ENCODE results near the gene BCL2.

Gene BCL2

DNA sequence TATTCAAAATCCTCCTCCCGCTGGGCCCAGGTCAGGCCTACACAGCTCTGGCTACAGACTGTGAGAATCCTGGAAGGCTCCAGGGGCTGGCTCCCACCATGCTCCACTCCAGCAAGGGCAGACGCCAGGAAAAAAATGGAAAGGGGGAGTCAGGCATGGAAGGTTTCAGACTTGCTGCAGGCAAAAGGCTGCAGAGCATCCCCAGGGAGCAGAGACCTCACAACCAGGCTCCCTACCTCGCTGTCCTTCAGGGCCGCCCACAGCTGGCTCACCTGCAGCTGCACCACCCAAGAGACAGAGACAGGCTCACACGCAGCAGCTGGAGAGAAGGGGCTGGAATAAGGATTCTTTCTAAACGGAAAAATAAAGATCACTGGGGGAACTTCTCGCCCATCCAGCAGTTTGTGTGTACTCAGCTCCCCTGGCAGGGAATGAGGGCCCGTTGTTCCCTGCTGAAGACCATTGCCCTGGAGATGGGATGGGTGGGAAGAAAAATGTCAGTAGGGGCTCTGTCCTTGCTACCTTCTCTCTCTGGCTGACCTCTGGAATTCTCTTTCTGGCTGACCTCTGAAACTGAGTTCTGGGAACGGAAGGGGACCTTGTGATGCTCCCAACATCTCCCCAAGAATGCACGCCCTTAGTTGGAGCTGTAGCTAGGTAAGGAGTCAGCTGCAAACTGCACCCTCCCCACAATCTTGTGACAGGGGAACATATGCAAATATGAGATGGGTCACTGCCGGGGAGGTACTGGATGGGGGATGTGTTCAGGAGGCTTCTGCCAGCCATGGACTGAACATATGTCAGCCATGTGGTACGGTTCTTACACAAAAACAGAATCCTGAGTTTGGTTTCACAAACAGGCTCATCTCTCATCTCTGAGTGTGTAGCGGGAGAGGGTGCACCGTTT lies 34.5 kb downstream of the BCL2 start:
- no peak for DNase-seq

DNA sequence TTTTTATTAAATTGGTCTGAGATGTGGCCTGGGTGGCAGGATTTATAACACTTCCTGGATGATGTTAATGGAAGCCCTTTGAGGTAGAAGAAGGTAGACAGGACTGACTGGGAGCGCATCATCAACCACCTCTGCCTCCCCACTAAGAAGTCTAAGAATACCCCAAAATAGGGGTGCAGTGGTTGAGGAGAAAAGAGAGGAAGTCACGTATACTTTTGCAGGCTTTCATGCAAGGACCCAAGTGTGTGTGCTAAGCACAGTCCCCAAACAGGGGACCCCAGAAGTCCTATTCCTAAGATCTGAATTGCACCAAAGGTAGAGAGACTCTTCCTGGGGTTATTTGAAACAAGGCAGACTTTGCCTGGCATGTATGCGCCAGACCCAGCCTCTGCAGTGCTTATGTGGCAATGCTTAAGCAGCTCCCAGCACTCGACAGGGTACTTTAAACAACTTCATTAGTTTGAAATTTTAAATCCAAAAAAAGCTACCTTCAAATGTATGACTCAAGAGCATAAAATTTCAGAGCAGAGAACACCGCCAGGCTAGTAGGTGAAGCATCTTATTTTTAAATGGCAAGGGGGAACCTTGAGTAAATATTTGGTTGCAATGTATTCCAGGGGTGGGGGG lies 35.3 kb downstream of the BCL2 start:
- no peak for DNase-seq

DNA sequence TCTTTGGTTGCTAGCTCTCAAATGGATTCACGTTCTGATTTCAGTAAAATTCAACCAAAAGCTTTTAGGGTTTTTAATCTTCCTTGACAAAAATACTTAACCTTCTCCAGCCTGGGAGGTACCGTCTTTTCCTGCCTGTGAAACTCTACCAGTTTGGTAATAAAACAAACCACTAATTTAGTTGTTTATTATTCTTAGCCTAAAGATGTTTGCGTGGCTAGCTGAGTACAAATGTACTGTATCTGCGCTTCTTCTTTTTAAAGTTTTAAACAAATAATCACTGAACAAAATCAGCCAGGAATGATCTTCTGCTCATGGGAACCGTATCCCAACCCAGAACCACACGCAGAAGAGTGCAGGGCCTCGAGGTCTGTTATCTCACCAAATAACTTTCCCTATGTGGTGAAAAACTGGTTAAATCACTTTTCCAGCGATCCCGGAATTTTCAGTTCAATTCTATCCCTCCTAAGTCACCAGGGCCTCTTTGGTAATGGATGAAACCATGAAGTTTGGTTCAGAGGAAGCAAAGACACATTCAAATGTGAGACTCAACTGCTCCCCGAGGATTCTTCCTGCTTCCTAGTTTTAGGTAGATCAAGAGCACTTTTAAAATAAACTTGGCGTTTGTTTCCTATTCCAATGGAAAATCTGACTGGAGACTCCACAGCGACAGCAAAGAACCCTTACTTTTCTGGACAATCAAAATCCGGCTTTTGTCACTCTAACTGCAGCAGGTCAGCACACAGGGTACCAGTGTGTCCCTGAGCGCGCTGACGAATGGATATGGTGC lies 36.1 kb downstream of the BCL2 start:
- DNase-seq: no peak

GRCh38 chr18:63282793-63283192 lies 36.8 kb downstream of the BCL2 start:
- DNase-seq: no peak

GRCh38 chr18:63273222-63273927 lies 46.2 kb downstream of the BCL2 start:
- no peak for DNase-seq

DNA sequence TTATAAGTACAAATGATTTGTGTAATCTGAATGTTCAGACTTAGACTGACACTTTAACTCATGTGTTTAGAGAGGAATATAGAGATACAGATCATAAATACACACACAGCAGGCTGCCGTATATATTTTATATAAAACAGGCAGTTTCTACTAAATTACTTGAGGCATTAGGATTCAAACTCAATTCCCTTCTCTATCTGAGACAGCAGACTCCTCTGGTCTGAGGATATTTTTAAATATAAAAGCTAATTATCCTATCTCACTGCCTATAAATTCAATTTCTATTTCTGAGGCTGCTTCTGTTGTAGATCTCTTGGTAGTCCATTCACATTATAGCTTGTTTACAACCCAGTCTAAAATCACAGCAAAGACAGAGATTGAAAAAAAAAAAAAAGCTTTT lies 46.9 kb downstream of the BCL2 start:
- DNase-seq: no peak

DNA sequence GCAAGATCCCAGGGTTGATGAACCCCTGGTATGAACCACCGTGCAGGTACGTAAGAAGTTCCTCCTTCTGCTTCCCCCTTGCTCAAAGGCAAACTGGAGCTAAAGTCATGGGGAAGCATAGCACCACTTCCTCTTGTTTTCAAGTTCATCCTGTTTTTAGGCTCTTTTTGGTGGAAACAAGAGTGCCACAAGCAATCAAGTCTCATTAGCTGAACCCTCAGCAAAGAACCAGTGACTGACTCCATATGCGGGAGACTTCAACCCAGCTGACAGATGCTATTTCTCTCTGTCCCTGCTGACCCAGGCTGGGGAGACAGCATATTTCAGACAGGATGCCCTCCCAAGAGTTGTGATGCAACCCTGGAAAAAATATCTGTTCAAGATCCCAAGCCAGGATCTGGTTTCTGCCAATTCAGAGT lies 47.7 kb downstream of the BCL2 start:
- no peak for DNase-seq

- DNase-seq: no peak
Observed at GRCh38 chr18:63271148-63271547, 48.4 kb downstream of the BCL2 start.

GRCh38 chr18:63267975-63268721 lies 51.4 kb downstream of the BCL2 start:
- peak; percentile 40 for DNase-seq

DNA sequence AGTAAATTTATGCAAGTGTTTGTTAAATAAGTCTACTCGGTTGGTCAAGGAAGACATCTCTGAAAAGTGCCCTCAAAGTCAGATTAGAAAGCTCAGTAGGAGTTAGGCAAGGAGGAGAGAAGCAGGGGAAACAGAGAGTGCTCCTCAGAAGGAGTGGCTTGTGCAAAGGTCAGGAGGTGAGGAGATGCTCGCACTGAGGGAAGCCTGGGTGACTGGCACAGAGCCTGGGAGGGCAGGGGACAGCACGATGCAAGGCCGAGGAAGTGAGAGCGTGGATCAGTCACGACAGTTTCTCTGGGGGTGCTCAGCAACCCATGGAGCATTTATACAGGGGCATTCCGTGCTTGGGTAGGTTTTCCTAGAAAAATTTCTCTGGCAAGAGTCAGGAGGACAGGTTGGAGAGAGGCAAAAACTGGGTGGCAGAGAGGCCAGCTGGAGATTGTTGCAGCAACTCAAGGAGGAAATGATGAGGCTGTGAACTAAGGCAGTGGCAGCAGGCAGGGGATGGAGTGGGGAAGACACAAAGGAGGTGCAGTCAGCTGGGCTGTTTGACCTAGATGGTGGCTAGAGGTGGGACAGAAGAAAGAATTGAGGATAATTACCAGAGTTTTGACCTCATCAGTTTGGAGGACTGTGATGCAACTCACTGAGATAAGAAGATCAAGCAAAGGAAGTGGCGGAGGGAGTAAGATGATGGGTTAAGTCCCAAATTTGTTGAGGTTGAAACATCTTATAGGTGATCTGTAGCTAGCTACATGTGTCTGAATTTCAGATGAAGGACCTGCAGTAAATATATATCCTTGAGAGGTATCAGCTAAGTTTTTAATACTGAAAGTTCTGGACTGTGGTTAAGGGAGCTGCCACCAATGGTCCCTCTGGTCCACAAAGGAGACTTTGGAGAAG lies 52.4 kb downstream of the BCL2 start:
- DNase-seq: no peak

DNA sequence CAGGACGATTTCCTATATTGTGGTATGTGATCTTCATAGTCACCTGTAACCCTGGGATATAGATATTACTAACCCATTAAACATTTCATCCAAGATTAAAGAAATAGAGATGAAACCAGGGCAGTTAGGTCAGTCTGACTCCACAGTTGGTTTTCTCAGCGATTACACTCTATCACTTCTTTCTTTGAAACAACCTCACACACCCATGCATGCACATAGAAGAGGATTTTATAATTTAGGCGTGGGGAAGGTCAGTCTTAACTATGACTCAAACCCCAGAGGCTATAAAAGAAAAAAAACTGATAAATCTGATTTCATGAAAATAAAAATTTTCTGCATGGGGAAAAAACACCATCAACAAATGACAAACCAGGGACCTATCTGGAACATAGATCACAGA lies 54.2 kb downstream of the BCL2 start:
- no peak for DNase-seq

GRCh38 chr18:63264871-63265270 lies 54.7 kb downstream of the BCL2 start:
- DNase-seq: no peak

GRCh38 chr18:63263444-63263843 lies 56.1 kb downstream of the BCL2 start:
- no peak for DNase-seq

DNA sequence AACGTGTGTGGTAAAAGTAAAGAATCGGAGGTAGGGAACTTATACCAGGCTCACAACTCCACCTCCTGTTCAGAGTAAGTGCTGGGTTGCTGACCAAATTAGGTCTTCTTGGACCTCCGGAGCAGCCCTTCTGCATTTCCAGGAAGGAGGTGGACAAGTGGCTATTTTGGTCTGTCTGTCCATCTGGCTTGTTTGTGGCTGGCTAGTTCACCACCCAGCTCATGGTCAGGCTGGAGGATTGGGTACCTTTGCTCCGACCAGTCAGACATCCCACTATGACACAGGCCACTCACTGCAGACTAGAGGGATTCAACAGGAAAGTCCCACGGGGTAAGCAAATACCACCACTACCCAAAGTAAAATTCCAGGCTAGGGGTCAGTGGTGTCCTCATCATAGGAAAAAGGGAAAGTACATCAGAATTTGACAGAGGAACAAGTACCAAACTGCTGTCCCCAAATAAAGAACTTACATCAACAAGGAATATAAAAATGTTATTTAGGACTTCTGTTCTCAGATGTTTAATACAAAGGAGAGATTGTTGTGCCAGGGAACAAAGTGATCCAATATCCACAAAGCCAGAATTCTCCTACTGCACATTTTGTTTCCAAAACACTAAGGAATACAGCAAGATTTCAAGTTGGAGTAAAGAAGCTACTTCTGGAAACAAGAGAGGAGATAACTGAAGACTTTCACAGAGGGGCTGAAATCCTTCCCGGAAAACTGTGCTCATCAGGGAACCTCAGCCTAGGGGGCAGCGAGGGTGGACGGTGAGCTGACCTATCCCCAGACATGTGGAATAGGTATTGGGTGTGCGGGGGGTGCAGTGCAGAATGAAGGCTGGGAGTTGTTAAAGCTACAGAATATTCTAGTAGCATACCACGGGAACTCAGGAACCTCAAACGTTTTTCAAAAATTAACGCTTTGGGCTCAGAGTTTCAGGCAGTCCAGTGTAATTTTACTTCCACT lies 56.9 kb downstream of the BCL2 start:
- DNase-seq: no peak

GRCh38 chr18:63261029-63261428 lies 58.5 kb downstream of the BCL2 start:
- no peak for DNase-seq

GRCh38 chr18:63260380-63260754 lies 59.2 kb downstream of the BCL2 start:
- DNase-seq: no peak

DNA sequence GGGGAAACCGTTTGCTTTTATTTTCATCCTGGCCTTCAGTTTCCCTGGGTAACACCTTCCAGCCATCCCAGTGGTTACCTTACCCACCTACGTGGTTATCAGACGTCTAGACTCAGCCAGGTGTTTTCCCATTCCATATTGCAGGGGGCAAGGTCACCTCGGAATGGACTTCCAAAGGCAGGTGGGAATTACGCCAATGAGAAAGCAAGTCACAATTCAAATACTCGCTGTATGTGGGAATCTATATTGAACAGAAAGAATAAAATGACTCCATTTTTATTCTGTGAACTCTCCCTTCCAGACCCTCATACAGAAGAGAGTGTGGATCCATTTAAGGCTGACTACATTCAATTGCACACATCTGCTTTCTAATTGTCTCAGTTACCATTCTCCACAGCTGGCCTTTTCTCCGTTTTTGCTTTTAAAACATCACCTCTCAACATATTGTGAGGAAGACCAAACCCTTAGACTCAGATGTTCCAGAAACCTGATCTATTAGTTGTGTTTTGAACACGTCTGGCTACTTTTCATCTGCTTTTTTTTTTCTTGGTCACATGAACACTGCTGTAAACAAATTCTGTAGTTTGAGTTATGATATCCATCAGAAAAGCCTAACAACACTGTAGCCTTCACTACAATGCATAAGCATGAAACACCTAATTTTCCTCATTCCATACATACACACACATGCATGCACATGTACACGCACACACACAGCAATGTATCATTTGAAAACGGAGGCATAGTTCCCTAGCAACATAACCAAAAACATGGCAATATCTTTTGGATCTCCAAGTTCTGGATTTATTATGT lies 59.8 kb downstream of the BCL2 start:
- DNase-seq: no peak

GRCh38 chr18:63258749-63259566 lies 60.6 kb downstream of the BCL2 start:
- no peak for DNase-seq

All from fibroblast of skin of right biceps (primary cell).